HepG2 (cell line): ENCODE data around the gene MAML1. TPM values are rescaled to one million over a fixed set of nuclear protein-coding genes. Genes with fewer than 3 reads are reported as not detected.

Experiments used
- ARID2 ChIP-seq: sonication (generic); formaldehyde crosslinking; IDR thresholded peaks from 2 replicates; pipeline ENCODE4 v1.8.1; 2022; ENCODE audit warnings: mild to moderate bottlenecking, missing genetic modification reagents, borderline replicate concordance
- ATF2 ChIP-seq: sonication (generic); formaldehyde crosslinking; IDR thresholded peaks from 2 replicates; pipeline ENCODE4 v1.4.0; 2020; ENCODE audit warnings: missing genetic modification reagents
- CC2D1A ChIP-seq: sonication (generic); formaldehyde crosslinking; IDR thresholded peaks from 2 replicates; pipeline ENCODE4 v1.8.1; 2023; ENCODE audit warnings: mild to moderate bottlenecking, missing genetic modification reagents
- ELK4 ChIP-seq: sonication (generic); formaldehyde crosslinking; IDR thresholded peaks from 2 replicates; pipeline ENCODE4 v1.9.0; 2021; ENCODE audit warnings: missing genetic modification reagents, borderline replicate concordance
- HMGXB4 ChIP-seq, 2 experiments: sonication (generic) in 1 of 2; formaldehyde crosslinking in 1 of 2; IDR thresholded peaks; 2 replicates each; pipeline versions ENCODE4 v1.4.0 to v1.6.1; 2018 to 2020; ENCODE audit warnings: missing genetic modification reagents in 2 of 2, borderline replicate concordance in 1 of 2, low read depth in 1 of 2, mild to moderate bottlenecking in 1 of 2, missing biosample characterization in 1 of 2
- HOXA9 ChIP-seq: sonication (generic); formaldehyde crosslinking; IDR thresholded peaks from 2 replicates; pipeline ENCODE4 v1.8.1; 2022; ENCODE audit warnings: missing genetic modification reagents, mild to moderate bottlenecking, moderate library complexity, borderline replicate concordance
- KAT8 ChIP-seq: IDR thresholded peaks from 2 replicates; pipeline ENCODE4 v1.6.1; 2016; ENCODE audit warnings: missing genetic modification reagents, missing compliant biosample characterization
- NFYB ChIP-seq: sonication (generic); formaldehyde crosslinking; IDR thresholded peaks from 2 replicates; pipeline ENCODE4 v1.4.0; 2020; ENCODE audit warnings: missing genetic modification reagents
- PHF20 ChIP-seq: sonication (generic); formaldehyde crosslinking; IDR thresholded peaks from 2 replicates; pipeline ENCODE4 v1.5.0; 2020; ENCODE audit warnings: mild to moderate bottlenecking, missing genetic modification reagents
- POGK ChIP-seq: sonication (generic); formaldehyde crosslinking; conservative IDR thresholded peaks from 2 replicates; pipeline ENCODE4 v1.8.0; 2022; ENCODE audit warnings: mild to moderate bottlenecking, moderate library complexity, missing genetic modification reagents
- USF2 ChIP-seq, 2 experiments: sonication (generic) in 1 of 2; formaldehyde crosslinking in 1 of 2; IDR thresholded peaks; 2 replicates each; pipeline versions ENCODE4 v1.5.1 to v1.6.1; 2011 to 2020; ENCODE audit warnings: borderline replicate concordance in 1 of 2, low read depth in 1 of 2, low read length in 1 of 2, mild to moderate bottlenecking in 1 of 2, missing genetic modification reagents in 1 of 2, moderate library complexity in 1 of 2
- ZKSCAN5 ChIP-seq: sonication (generic); formaldehyde crosslinking; IDR thresholded peaks from 2 replicates; pipeline ENCODE4 v1.5.1; 2020; ENCODE audit warnings: mild to moderate bottlenecking, missing genetic modification reagents
- ZNF343 ChIP-seq: sonication (generic); formaldehyde crosslinking; IDR thresholded peaks from 2 replicates; pipeline ENCODE4 v1.4.0; 2020; ENCODE audit warnings: mild to moderate bottlenecking, missing genetic modification reagents
- ZNF629 ChIP-seq: sonication (generic); formaldehyde crosslinking; conservative IDR thresholded peaks from 2 replicates; pipeline ENCODE4 v1.5.0; 2020; ENCODE audit warnings: missing genetic modification reagents
- ZNF761 ChIP-seq: sonication (generic); formaldehyde crosslinking; conservative IDR thresholded peaks from 2 replicates; pipeline ENCODE4 v1.4.0; 2020; ENCODE audit warnings: mild to moderate bottlenecking, missing genetic modification reagents
- ZNF770 ChIP-seq: sonication (generic); formaldehyde crosslinking; IDR thresholded peaks from 2 replicates; pipeline ENCODE4 v1.5.0; 2020; ENCODE audit warnings: mild to moderate bottlenecking, missing genetic modification reagents
- ZSCAN31 ChIP-seq: sonication (generic); formaldehyde crosslinking; IDR thresholded peaks from 2 replicates; pipeline ENCODE4 v1.5.0; 2020; ENCODE audit warnings: low read depth, mild to moderate bottlenecking, missing genetic modification reagents
- polyA plus RNA-seq, 8 experiments: library from polyadenylated mRNA; depleted of rRNA in 3 of 8; stranded (reverse) in 7 of 8; unstranded in 1 of 8; fragments of >200 nt; fragmentation: Illumina TruSeq in 4 of 8; extraction: Trizol in 4 of 8; gene quantifications; 2 replicates each; pipeline versions ENCODE4 v1.2.1 to v1.2.3, GENCODE V29; 2011 to 2016; ENCODE audit warnings: low read depth in 4 of 8, missing spikeins in 1 of 8, mixed read lengths in 1 of 8; ENCODE audit not compliant: insufficient read depth in 1 of 8
- total RNA-seq, 5 experiments: library from RNA; depleted of rRNA; stranded (reverse); fragments of >200 nt; fragmentation: Illumina TruSeq; extraction: Trizol; gene quantifications; 2 replicates each; pipeline ENCODE4 v1.2.3, GENCODE V29; 2016; ENCODE audit warnings: low read depth in 1 of 5

MAML1 gene
- total and polyA plus RNA-seq, 2 of the 13 experiments (the other 11 are each of a cell fraction or from before 2014, with no cell fraction given), result 10.0 to 10.8 TPM

GRCh38 chr5:179821298-179822058 is 88.9 kb downstream of the MAML1 start (continued):
- TF ChIP-seq USF2 (IDR thresholded peaks at IDR 0.05; ENCODE audit: low read depth, low read length), result no peak
- TF ChIP-seq USF2 (CRISPR knock-in tag; IDR thresholded peaks at IDR 0.05; ENCODE audit: borderline replicate concordance), result no peak
- TF ChIP-seq HOXA9 (CRISPR knock-in tag), result no peak; the same call in 1 of the 2 replicates
- no peak; the same call in 1 of the 2 replicates for TF ChIP-seq PHF20 (CRISPR knock-in tag)
- no peak for TF ChIP-seq ATF2 (CRISPR knock-in tag)
- TF ChIP-seq ZNF629 (CRISPR knock-in tag), result no peak
- no peak for TF ChIP-seq CC2D1A (CRISPR knock-in tag)
- no peak for TF ChIP-seq ZNF761 (CRISPR knock-in tag)
- no peak for TF ChIP-seq ZNF770 (CRISPR knock-in tag)
- TF ChIP-seq NFYB, result no peak
- peak in 1 of 2 experiments; percentile 17; a peak in 1 of 4 replicates for TF ChIP-seq HMGXB4 (CRISPR knock-in tag; IDR thresholded peaks at IDR 0.05; ENCODE audit: borderline replicate concordance in 1 of 2, low read depth in 1 of 2)
- no peak for TF ChIP-seq ARID2 (CRISPR knock-in tag)
- no peak for TF ChIP-seq ZNF343 (CRISPR knock-in tag)
- TF ChIP-seq KAT8 (CRISPR knock-in tag), result no peak
- no peak for TF ChIP-seq ELK4 (CRISPR knock-in tag)
- TF ChIP-seq POGK (CRISPR knock-in tag), result no peak
- TF ChIP-seq ZKSCAN5 (CRISPR knock-in tag), result no peak
- TF ChIP-seq ZSCAN31 (CRISPR knock-in tag), result no peak
